ENCODE measurements around the gene DRAM2. TPM values are rescaled to one million over a fixed set of nuclear protein-coding genes. Genes with fewer than 3 reads are reported as not detected.

DRAM2 gene
- 16.9 and 18.6 TPM in 2 replicates for total RNA-seq (2014; rRNA removed; shearing (Covaris generic))

DNA sequence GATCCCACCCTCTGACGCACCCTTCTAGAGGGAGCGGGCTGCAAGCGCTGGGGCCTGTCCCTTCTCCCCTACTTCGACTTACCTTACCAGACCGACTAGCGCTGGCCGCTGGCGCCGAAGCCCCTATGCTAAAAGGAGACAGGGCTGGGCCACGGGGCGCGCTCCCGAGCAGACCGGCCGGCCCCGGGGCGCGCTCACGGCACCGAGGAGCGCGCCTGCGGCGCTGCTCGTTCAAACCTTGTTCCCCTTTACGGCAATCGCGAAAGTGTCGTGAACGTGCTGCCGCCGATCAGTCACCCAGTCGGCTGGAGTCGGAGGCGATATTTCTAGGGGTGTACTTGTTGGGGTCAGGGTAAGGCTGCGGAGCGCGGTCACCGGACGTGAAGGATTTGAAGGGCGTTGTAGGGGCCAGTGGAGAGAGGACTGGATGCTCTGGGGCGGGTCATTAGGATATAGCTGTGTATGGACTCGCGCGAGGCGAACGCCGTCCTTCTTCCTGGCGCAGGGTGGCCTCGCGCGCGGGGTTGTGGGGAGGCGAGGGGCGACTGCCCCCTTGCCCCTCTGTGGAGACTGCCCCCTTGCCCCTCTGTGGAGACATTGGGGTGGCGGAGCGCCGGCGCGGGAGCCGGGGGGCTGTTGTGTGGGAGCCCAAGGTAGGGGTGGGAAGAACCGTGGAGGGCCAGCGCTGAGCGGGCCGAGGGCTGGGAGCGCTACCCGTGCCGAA, at the start of gene DRAM2, which contains the start of gene CEPT1:
DRAM2 (minus strand) TSS at position 138 of the 724 bp plus-strand sequence. CDS start 8,539 bp downstream, outside the sequence.
CEPT1 (plus strand) TSS at position 268 of the 724 bp plus-strand sequence. CDS start 7,492 bp downstream, outside the sequence.

Small RNA genes within 50 kb of the gene (small RNA-seq; reads per million reads assigned to genes)
- gene AL355816.1: not detected

Other genes starting within 250 kb of the DRAM2 start
- gene LRIF1, start 176.2 kb downstream of the DRAM2 start, total RNA-seq (2014; rRNA removed; shearing (Covaris generic)): 7.0 and 8.2 TPM in 2 replicates
- 14.5 and 20.1 TPM in 2 replicates for gene CEPT1, start 130 bp upstream of the DRAM2 start, total RNA-seq (2014; rRNA removed; shearing (Covaris generic))
- gene DENND2D, start 60.6 kb upstream of the DRAM2 start, total RNA-seq (2014; rRNA removed; shearing (Covaris generic)): not detected in 2 replicates
- 0.34 and 0.38 TPM in 2 replicates for gene CHI3L2, start 87.6 kb upstream of the DRAM2 start, total RNA-seq (2014; rRNA removed; shearing (Covaris generic))
- not detected in 2 replicates for gene CHIA, start 150.8 kb upstream of the DRAM2 start, total RNA-seq (2014; rRNA removed; shearing (Covaris generic))